ENCODE data around the gene TMEM79. TPM values are rescaled to one million over a fixed set of nuclear protein-coding genes. Genes with fewer than 3 reads are reported as not detected.

TMEM79 gene
- total and polyA plus RNA-seq, 10 donors, result 2.6 to 6.8 (median 4.5) TPM

- Histone ChIP-seq H3K4me1 (peaks cover 10 to 56% (median 34%) of the 10 kb centered on the region in 6 donors), H3K9me3 (no peaks in the 10 kb centered on the region), H3K4me3 (peak within 1 kb of the TSS; percentile 50 to 93 (median 73)), H3K27me3 (replicated peaks in 1 of 7) (no peaks in the 10 kb centered on the region), H3K36me3 (peaks cover 0 to 32% (median 5%) of the 10 kb centered on the region in 6 donors), H3K27ac (peak within 1 kb of the TSS; percentile 31 to 83 (median 62))
- TF ChIP-seq POLR2AphosphoS5 (IDR thresholded peaks at IDR 0.05) (peak; percentile 72 to 78 (median 75)), CTCF (IDR thresholded peaks at IDR 0.05 in 8 of 11, conservative IDR thresholded peaks at IDR 0.05 in 3 of 11) (no peak), POLR2A (IDR thresholded peaks at IDR 0.05) (no peak)
- intact Hi-C loops (cut with DNase I; ENCODE audit: low total_unique reads), result no loop called here
- DNase-seq, result peak; percentile 90
- 0 to 3% (median 1%) methylated on average over 15 to 17 of the region's 17 CpGs for WGBS, 5 donors
These were observed 11.3 kb downstream of the TMEM79 start, which contains the start of gene GLMP for GRCh38 chr1:156295391-156295947. GLMP (minus strand) TSS chr1:156295679; CDS start chr1:156295645, 34 bp downstream.

- Histone ChIP-seq H3K36me3 (peaks cover 0 to 9% (median under 1%) of the 10 kb centered on the region in 6 donors), H3K27ac (no peak within 1 kb of the TSS), H3K27me3 (replicated peaks in 1 of 7) (no peaks in the 10 kb centered on the region), H3K4me3 (no peak within 1 kb of the TSS), H3K4me1 (peaks cover 5 to 23% (median 21%) of the 10 kb centered on the region in 6 donors), H3K9me3 (no peaks in the 10 kb centered on the region)
- no peak for DNase-seq
- intact Hi-C loops (cut with DNase I; ENCODE audit: low total_unique reads), result no loop called here
- no peak for TF ChIP-seq POLR2AphosphoS5 (IDR thresholded peaks at IDR 0.05)
- no peak for TF ChIP-seq POLR2A (IDR thresholded peaks at IDR 0.05)
- TF ChIP-seq CTCF (IDR thresholded peaks at IDR 0.05 in 8 of 11, conservative IDR thresholded peaks at IDR 0.05 in 3 of 11), result no peak
- 90 to 95% (median 92%) methylated on average over 19 of the region's 19 CpGs for WGBS, 5 donors
These were observed 14.8 kb downstream of the TMEM79 start, which contains the start of gene VHLL for GRCh38 chr1:156298852-156299357. VHLL (minus strand) TSS chr1:156299307; CDS start chr1:156299189, 118 bp downstream.

- intact Hi-C loops (cut with DNase I; ENCODE audit: low total_unique reads), result no loop called here
- Histone ChIP-seq H3K4me3 (no peak overlapping the region), H3K36me3 (peaks cover 0 to 46% (median 16%) of the 10 kb centered on the region in 6 donors), H3K27ac (no peak overlapping the region), H3K9me3 (no peaks in the 10 kb centered on the region), H3K27me3 (replicated peaks in 1 of 7) (no peaks in the 10 kb centered on the region), H3K4me1 (no peaks in the 10 kb centered on the region)
- DNase-seq, result no peak
- WGBS, 5 donors, result 91 to 94% (median 93%) methylated on average over 2 to 4 of the region's 4 CpGs
- no peak for TF ChIP-seq POLR2A (IDR thresholded peaks at IDR 0.05)
- no peak for TF ChIP-seq CTCF (IDR thresholded peaks at IDR 0.05 in 8 of 11, conservative IDR thresholded peaks at IDR 0.05 in 3 of 11)
- TF ChIP-seq POLR2AphosphoS5 (IDR thresholded peaks at IDR 0.05), result no peak
These were observed 19.1 kb downstream of the TMEM79 start for GRCh38 chr1:156303241-156303640.

- intact Hi-C loops (cut with DNase I; ENCODE audit: low total_unique reads), result no loop called here
- no peak overlapping the region for H3K4me3 ChIP-seq
- no peak for DNase-seq
- WGBS, 5 donors, result 63 to 82% (median 70%) methylated on average over 2 of the region's 2 CpGs
- H3K27ac ChIP-seq, result no peak overlapping the region
- no peaks in the 10 kb centered on the region for H3K4me1 ChIP-seq
- H3K27me3 ChIP-seq (replicated peaks in 1 of 7), result no peaks in the 10 kb centered on the region
- no peak for TF ChIP-seq POLR2A (IDR thresholded peaks at IDR 0.05)
- TF ChIP-seq CTCF (IDR thresholded peaks at IDR 0.05 in 8 of 11, conservative IDR thresholded peaks at IDR 0.05 in 3 of 11), result no peak
- no peak for TF ChIP-seq POLR2AphosphoS5 (IDR thresholded peaks at IDR 0.05)
- no peaks in the 10 kb centered on the region for H3K9me3 ChIP-seq
- peaks cover 5 to 66% (median 36%) of the 10 kb centered on the region in 6 donors for H3K36me3 ChIP-seq
These were observed 21.1 kb downstream of the TMEM79 start for GRCh38 chr1:156305215-156305614.
